ENCODE results near the gene BSCL2. TPM values are rescaled to one million over a fixed set of nuclear protein-coding genes. Genes with fewer than 3 reads are reported as not detected.

BSCL2 gene
- total RNA-seq, 4 donors from 2014 or later: 25.4 to 68.2 (median 45.1) TPM

GRCh38 chr11:62645946-62646824 lies 61.0 kb downstream of the BSCL2 start, which contains the start of gene GANAB:
Gene GANAB (minus strand): TSS chr11:62646613. CDS start chr11:62646599, 14 bp downstream.
- TF ChIP-seq CTCF (IDR thresholded peaks at IDR 0.05) (no peak), POLR2A (IDR thresholded peaks at IDR 0.05) (peak in 1 of 2 donors; percentile 43)
- peak; percentile 100 for DNase-seq (ENCODE audit: low spot score in 2 of 2)
- peak within 1 kb of the TSS; percentile 70 for H3K4me3 ChIP-seq (ENCODE audit: low read depth, poor library complexity, severe bottlenecking)
- WGBS, 2 donors: 0 to 1% methylated on average over 63 to 73 of the region's 73 CpGs
- intact Hi-C loops (cut with DNase I; ENCODE audit: low total_unique reads): no loop called here

- intact Hi-C loops (cut with DNase I; ENCODE audit: low total_unique reads): no loop called here
- WGBS, 2 donors: 12 to 14% methylated on average over 11 of the region's 11 CpGs
- no peak for DNase-seq (ENCODE audit: low spot score in 2 of 2)
- no peak for TF ChIP-seq POLR2A (IDR thresholded peaks at IDR 0.05)
- no peak for TF ChIP-seq CTCF (IDR thresholded peaks at IDR 0.05)
- H3K4me3 ChIP-seq (ENCODE audit: low read depth, poor library complexity, severe bottlenecking): peak overlapping the region; percentile 70
Measured at GRCh38 chr11:62645671-62645945, 61.6 kb downstream of the BSCL2 start.

GRCh38 chr11:62644220-62644619 lies 63.0 kb downstream of the BSCL2 start:
- no peak for TF ChIP-seq CTCF (IDR thresholded peaks at IDR 0.05)
- no peak for TF ChIP-seq POLR2A (IDR thresholded peaks at IDR 0.05)
- no peak for DNase-seq (ENCODE audit: low spot score in 2 of 2)
- intact Hi-C loops (cut with DNase I; ENCODE audit: low total_unique reads): no loop called here
- WGBS, 2 donors: 85 to 88% methylated on average over 8 of the region's 8 CpGs
- H3K4me3 ChIP-seq (ENCODE audit: low read depth, poor library complexity, severe bottlenecking): no peak overlapping the region

Other genes with a start within 250 kb of the BSCL2 start
- gene AHNAK, start 160.6 kb downstream of the BSCL2 start, total RNA-seq: 1,000 to 10,000 TPM; 1,345 to 1,611 (median 1,532) TPM
- gene EEF1G, start 133.5 kb downstream of the BSCL2 start, total RNA-seq: 1,000 to 10,000 TPM; 2,343 to 3,224 (median 2,571) TPM
- gene TUT1, start 115.9 kb downstream of the BSCL2 start, total RNA-seq: 10 to 100 TPM; 11.0 to 29.8 (median 15.8) TPM
- 100 to 1,000 TPM in 2 of 4 donors, 10 to 100 TPM in 2; 91.3 to 139 (median 98.3) TPM for gene MTA2, start 105.6 kb downstream of the BSCL2 start, total RNA-seq
- 10 to 100 TPM; 39.5 to 61.0 (median 42.9) TPM for gene EML3, start 94.6 kb downstream of the BSCL2 start, total RNA-seq
- gene ROM1, start 94.2 kb downstream of the BSCL2 start, total RNA-seq: 1 to 10 TPM; 4.0 to 7.6 (median 6.5) TPM
- gene B3GAT3, start 85.4 kb downstream of the BSCL2 start, total RNA-seq: 10 to 100 TPM; 29.7 to 51.8 (median 35.2) TPM
- gene GANAB, start 60.8 kb downstream of the BSCL2 start, total RNA-seq: 100 to 1,000 TPM in 1 of 4 donors, 10 to 100 TPM in 3; 72.0 to 118 (median 91.4) TPM
- 10 to 100 TPM; 28.5 to 32.7 (median 30.2) TPM for gene INTS5, start 54.1 kb downstream of the BSCL2 start, total RNA-seq
- 10 to 100 TPM; 21.3 to 58.4 (median 31.4) TPM for gene C11orf98, start 42.2 kb downstream of the BSCL2 start, total RNA-seq
- gene CSKMT, start 42.1 kb downstream of the BSCL2 start, total RNA-seq: 10 to 100 TPM in 1 of 4 donors, 1 to 10 TPM in 3; 2.9 to 14.8 (median 7.7) TPM
- 10 to 100 TPM in 2 of 4 donors, 1 to 10 TPM in 2; 7.5 to 12.0 (median 10.3) TPM for gene UQCC3, start 35.8 kb downstream of the BSCL2 start, total RNA-seq
- gene LBHD1, start 35.2 kb downstream of the BSCL2 start, total RNA-seq: 1 to 10 TPM; 2.5 to 4.6 (median 3.1) TPM
- 100 to 1,000 TPM; 194 to 275 (median 235) TPM for gene UBXN1, start 28.4 kb downstream of the BSCL2 start, total RNA-seq
- 10 to 100 TPM in 2 of 4 donors, 1 to 10 TPM in 2; 7.3 to 11.6 (median 9.9) TPM for gene LRRN4CL, start 17.9 kb downstream of the BSCL2 start, total RNA-seq
- gene GNG3, start 252 bp upstream of the BSCL2 start, total RNA-seq: not detected
- 10 to 100 TPM; 19.9 to 30.8 (median 24.3) TPM for gene HNRNPUL2, start 20.0 kb upstream of the BSCL2 start, total RNA-seq
- gene TTC9C, start 21.1 kb upstream of the BSCL2 start, total RNA-seq: 10 to 100 TPM; 23.7 to 44.7 (median 33.9) TPM
- 10 to 100 TPM; 13.4 to 35.4 (median 19.0) TPM for gene ZBTB3, start 46.7 kb upstream of the BSCL2 start, total RNA-seq
- 10 to 100 TPM; 51.5 to 71.0 (median 57.2) TPM for gene POLR2G, start 54.2 kb upstream of the BSCL2 start, total RNA-seq
- 10 to 100 TPM; 21.0 to 79.2 (median 38.2) TPM for gene TAF6L, start 64.0 kb upstream of the BSCL2 start, total RNA-seq
- gene TMEM179B, start 80.0 kb upstream of the BSCL2 start, total RNA-seq: 10 to 100 TPM; 62.9 to 82.6 (median 81.0) TPM
- gene TMEM223, start 84.6 kb upstream of the BSCL2 start, total RNA-seq: 10 to 100 TPM; 12.9 to 41.4 (median 21.0) TPM
- gene NXF1, start 98.0 kb upstream of the BSCL2 start, total RNA-seq: 100 to 1,000 TPM in 1 of 4 donors, 10 to 100 TPM in 3; 56.6 to 114 (median 79.6) TPM
- gene STX5, start 124.6 kb upstream of the BSCL2 start, total RNA-seq: 10 to 100 TPM; 30.0 to 47.4 (median 38.4) TPM
- not detected for gene TEX54, start 125.4 kb upstream of the BSCL2 start, total RNA-seq
- gene WDR74, start 132.2 kb upstream of the BSCL2 start, total RNA-seq: 10 to 100 TPM; 49.7 to 93.8 (median 64.3) TPM
- 100 to 1,000 TPM; 175 to 190 (median 187) TPM for gene SLC3A2, start 173.5 kb upstream of the BSCL2 start, total RNA-seq
- gene CHRM1, start 213.9 kb upstream of the BSCL2 start, total RNA-seq: 1 to 10 TPM; 1.5 to 7.6 (median 4.5) TPM